A673 (cell line): ENCODE results near the gene SLC24A4.

Experiments
- EZH2 ChIP-seq: fragments of 200-600 bp; sonication (generic); IDR thresholded peaks from 2 replicates; pipeline ENCODE4 v1.6.1; 2017; ENCODE audit warnings: borderline replicate concordance, low read depth, mild to moderate bottlenecking, mixed read lengths, antibody characterized with exemption, low read length; ENCODE audit not compliant: poor library complexity, severe bottlenecking
- TF ChIP-seq, protein P1 (sequence below): fragments of 300-800, 200-600 bp; sonication (generic); conservative IDR thresholded peaks from 2 replicates; pipeline ENCODE4 v1.5.1; 2017; ENCODE audit warnings: low read depth, mild to moderate bottlenecking, antibody characterized with exemption, low read length, moderate library complexity, mixed read lengths

DNA sequence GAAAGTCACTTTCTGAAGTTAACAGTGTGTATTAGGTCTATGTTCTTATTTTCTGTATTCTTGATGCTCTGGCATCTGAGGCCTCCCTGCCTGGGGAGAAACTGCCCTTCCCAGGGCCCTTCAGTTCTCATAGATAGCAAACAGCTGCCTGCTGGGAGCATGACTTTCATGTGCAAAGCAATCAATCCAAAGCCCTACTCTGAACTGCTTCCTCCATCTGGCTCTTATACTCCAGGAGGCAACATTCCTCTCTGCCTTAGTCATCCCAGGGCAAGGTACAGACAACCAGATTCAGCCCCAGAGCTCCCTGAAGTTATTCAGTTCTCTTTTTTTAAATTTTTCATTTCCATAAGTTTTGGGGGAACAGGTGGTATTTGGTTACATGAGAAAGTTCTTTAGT, 149.0 kb downstream of the SLC24A4 start:
- TF ChIP-seq, protein P1, sequence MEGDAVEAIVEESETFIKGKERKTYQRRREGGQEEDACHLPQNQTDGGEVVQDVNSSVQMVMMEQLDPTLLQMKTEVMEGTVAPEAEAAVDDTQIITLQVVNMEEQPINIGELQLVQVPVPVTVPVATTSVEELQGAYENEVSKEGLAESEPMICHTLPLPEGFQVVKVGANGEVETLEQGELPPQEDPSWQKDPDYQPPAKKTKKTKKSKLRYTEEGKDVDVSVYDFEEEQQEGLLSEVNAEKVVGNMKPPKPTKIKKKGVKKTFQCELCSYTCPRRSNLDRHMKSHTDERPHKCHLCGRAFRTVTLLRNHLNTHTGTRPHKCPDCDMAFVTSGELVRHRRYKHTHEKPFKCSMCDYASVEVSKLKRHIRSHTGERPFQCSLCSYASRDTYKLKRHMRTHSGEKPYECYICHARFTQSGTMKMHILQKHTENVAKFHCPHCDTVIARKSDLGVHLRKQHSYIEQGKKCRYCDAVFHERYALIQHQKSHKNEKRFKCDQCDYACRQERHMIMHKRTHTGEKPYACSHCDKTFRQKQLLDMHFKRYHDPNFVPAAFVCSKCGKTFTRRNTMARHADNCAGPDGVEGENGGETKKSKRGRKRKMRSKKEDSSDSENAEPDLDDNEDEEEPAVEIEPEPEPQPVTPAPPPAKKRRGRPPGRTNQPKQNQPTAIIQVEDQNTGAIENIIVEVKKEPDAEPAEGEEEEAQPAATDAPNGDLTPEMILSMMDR = no peak
- no peak for TF ChIP-seq EZH2
